Mammary epithelial cell (primary cell): Measurements from ENCODE around the gene INPP4B.

Source experiments
- CTCF ChIP-seq, 2 donors: IDR thresholded peaks in 1 of 2; conservative IDR thresholded peaks in 1 of 2; 2 replicates each; pipeline ENCODE4 v1.5.1; 2011 to 2012; ENCODE audit warnings: inconsistent platforms in 2 of 2, low read length in 2 of 2, mild to moderate bottlenecking in 2 of 2, control low read depth in 1 of 2, low read depth in 1 of 2; ENCODE audit not compliant: insufficient read depth in 1 of 2; ENCODE audit errors: extremely low read depth in 1 of 2
- EZH2 ChIP-seq: IDR thresholded peaks from 2 replicates; pipeline ENCODE4 v1.6.1; 2012; ENCODE audit warnings: low read length, inconsistent platforms, borderline replicate concordance

- TF ChIP-seq CTCF (conservative IDR thresholded peaks at IDR 0.05 in 1 of 2, IDR thresholded peaks at IDR 0.05 in 1 of 2; ENCODE audit: extremely low read depth in 1 of 2, insufficient read depth in 1 of 2, low read depth in 1 of 2, low read length in 2 of 2) = no peak
- no peak for TF ChIP-seq EZH2
Observed at GRCh38 chr4:142563682-142564291, 282.3 kb downstream of the INPP4B start.
